Left cardiac atrium (tissue), 4 donors: ENCODE measurements around the gene TEX29. TPM values are rescaled to one million over a fixed set of nuclear protein-coding genes. Genes with fewer than 3 reads are reported as not detected.

Experiments used
- ATAC-seq, 2 donors: fragments of 200-7000 bp; cut with Tn5 transposase; one replicate each; pipeline ENCODE4 v1.9.1; 2020; ENCODE audit warnings: mild to moderate bottlenecking in 2 of 2, moderate library complexity in 2 of 2
- DNase-seq: peaks from one replicate; pipeline ENCODE4 v3.0.0-alpha.2; 2020
- intact Hi-C, 2 donors: fragments of 100-400 bp; cut with DNase I; formaldehyde crosslinking; loops; one replicate each; pipeline versions ENCODE4 v1.14.1 to v1.15.1; 2022 to 2023
- total RNA-seq, 2 donors: library from RNA; stranded (reverse); fragmentation: NEBNext Ultra II Directional; extraction: Animal tissue kit (Norgen Biotek cat#: 25700); gene quantifications; one replicate each; pipeline ENCODE4 v1.2.1, GENCODE V29; 2021
- donor health status: DM: no; HTN: yes; CAD: no.
- donor health status: DM: no; HTN: yes; CAD: no; lungs with severe emphysema.
- donor health status: DM: yes; HTN: yes; CAD: no.
- donor health status: Dilated cardiomyopathy.

Gene TEX29
- total RNA-seq, 2 donors from 2014 or later = 0.41 TPM; not detected in 1

- DNase-seq (no peak), ATAC-seq (no peak)
- intact Hi-C loops = no loop called here
Observed at GRCh38 chr13:111359930-111360329, 39.5 kb downstream of the TEX29 start.

- no peak for DNase-seq
- ATAC-seq = no peak
- intact Hi-C loops = no loop called here
Observed at GRCh38 chr13:111360452-111360851, 40.0 kb downstream of the TEX29 start.

- ATAC-seq (no peak), DNase-seq (no peak)
- intact Hi-C loops = no loop called here
Observed at GRCh38 chr13:111361046-111361872, 40.8 kb downstream of the TEX29 start.

GRCh38 chr13:111361873-111362648 is 41.6 kb downstream of the TEX29 start:
- intact Hi-C loops = no loop called here
- no peak for ATAC-seq
- no peak for DNase-seq

GRCh38 chr13:111363121-111363520 is 42.7 kb downstream of the TEX29 start:
- intact Hi-C loops = no loop called here
- ATAC-seq (no peak), DNase-seq (no peak)

GRCh38 chr13:111363591-111363990 is 43.1 kb downstream of the TEX29 start:
- DNase-seq (no peak), ATAC-seq (no peak)
- intact Hi-C loops = no loop called here

- DNase-seq (no peak), ATAC-seq (no peak)
- intact Hi-C loops = no loop called here
Observed at GRCh38 chr13:111365149-111366005, 44.9 kb downstream of the TEX29 start.

GRCh38 chr13:111367340-111367739 is 46.9 kb downstream of the TEX29 start:
- no peak for DNase-seq
- no peak for ATAC-seq
- intact Hi-C loops = no loop called here

GRCh38 chr13:111368091-111368490 is 47.6 kb downstream of the TEX29 start:
- intact Hi-C loops = no loop called here
- DNase-seq = no peak
- no peak for ATAC-seq

- DNase-seq = no peak
- ATAC-seq = no peak
- intact Hi-C loops = no loop called here
Observed at GRCh38 chr13:111370147-111370546, 49.7 kb downstream of the TEX29 start.

GRCh38 chr13:111370570-111371535 is 50.4 kb downstream of the TEX29 start:
- intact Hi-C loops = no loop called here
- ATAC-seq = no peak

GRCh38 chr13:111371720-111372119 is 51.3 kb downstream of the TEX29 start:
- ATAC-seq (no peak), DNase-seq (no peak)
- intact Hi-C loops = no loop called here

More at GRCh38 chr13:111370570-111371535, 50.4 kb downstream of the TEX29 start:
- no peak for DNase-seq

- intact Hi-C loops = no loop called here
- DNase-seq = no peak
- ATAC-seq = no peak
Observed at GRCh38 chr13:111372651-111373425, 52.4 kb downstream of the TEX29 start.

GRCh38 chr13:111373486-111373885 is 53.0 kb downstream of the TEX29 start:
- no peak for ATAC-seq
- no peak for DNase-seq
- intact Hi-C loops = no loop called here

GRCh38 chr13:111380431-111380830 is 60.0 kb downstream of the TEX29 start:
- no peak for ATAC-seq
- intact Hi-C loops = no loop called here
- no peak for DNase-seq

GRCh38 chr13:111382411-111382810 is 62.0 kb downstream of the TEX29 start:
- intact Hi-C loops = no loop called here
- no peak for DNase-seq
- no peak for ATAC-seq

- intact Hi-C loops = no loop called here
- no peak for ATAC-seq
- no peak for DNase-seq
Observed at GRCh38 chr13:111382877-111383276, 62.4 kb downstream of the TEX29 start.
